ENCODE results near the gene ABLIM2.

DNA sequence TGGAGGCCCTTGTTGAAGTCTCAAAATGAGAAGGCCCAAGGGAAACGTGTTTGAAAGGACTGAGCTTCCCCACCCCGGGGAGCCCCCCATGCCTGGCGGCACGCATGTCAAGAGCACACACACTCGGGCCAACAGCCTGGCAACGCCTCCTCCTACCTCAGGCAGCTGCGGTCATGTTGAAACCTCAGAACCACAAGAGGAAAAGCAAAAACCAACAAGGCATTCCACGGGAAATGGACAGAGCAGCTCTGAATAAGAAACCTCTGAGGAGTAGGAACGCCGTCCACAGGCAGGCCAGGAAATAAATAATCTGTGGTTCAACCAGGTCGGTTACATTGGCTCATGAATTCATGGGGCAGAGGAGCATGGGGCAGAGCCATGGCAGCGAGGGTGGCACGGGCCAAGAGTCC is 123.2 kb downstream of the ABLIM2 start:
- TF ChIP-seq, protein P1, sequence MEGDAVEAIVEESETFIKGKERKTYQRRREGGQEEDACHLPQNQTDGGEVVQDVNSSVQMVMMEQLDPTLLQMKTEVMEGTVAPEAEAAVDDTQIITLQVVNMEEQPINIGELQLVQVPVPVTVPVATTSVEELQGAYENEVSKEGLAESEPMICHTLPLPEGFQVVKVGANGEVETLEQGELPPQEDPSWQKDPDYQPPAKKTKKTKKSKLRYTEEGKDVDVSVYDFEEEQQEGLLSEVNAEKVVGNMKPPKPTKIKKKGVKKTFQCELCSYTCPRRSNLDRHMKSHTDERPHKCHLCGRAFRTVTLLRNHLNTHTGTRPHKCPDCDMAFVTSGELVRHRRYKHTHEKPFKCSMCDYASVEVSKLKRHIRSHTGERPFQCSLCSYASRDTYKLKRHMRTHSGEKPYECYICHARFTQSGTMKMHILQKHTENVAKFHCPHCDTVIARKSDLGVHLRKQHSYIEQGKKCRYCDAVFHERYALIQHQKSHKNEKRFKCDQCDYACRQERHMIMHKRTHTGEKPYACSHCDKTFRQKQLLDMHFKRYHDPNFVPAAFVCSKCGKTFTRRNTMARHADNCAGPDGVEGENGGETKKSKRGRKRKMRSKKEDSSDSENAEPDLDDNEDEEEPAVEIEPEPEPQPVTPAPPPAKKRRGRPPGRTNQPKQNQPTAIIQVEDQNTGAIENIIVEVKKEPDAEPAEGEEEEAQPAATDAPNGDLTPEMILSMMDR (IDR thresholded peaks at IDR 0.05) = no peak
- no peak for TF ChIP-seq EZH2 (IDR thresholded peaks at IDR 0.05; ENCODE audit: borderline replicate concordance, insufficient read depth, low read depth, low read length, poor library complexity, severe bottlenecking)
